Neural progenitor cell (in vitro differentiated cells): Measurements from ENCODE around the gene SPATA25. TPM values are rescaled to one million over a fixed set of nuclear protein-coding genes. Genes with fewer than 3 reads are reported as not detected.
"Not testable (repeated sequence)": the region's sequence is repeated elsewhere in the genome, so short reads cannot be mapped to it uniquely, and the experiment has no call there.

Experiments used
- DNase-seq: peaks from one replicate; pipeline ENCODE4 v3.0.0-alpha.2; 2016; ENCODE audit warnings: low spot score
- H2AFZ ChIP-seq: fragments of 200-600 bp; sonication (generic); replicated peaks from 2 replicates; pipeline ENCODE4 v1.6.1; 2016; ENCODE audit warnings: antibody characterized with exemption
- H3F3A ChIP-seq: fragments of 200-600 bp; sonication (generic); 2 replicates; pipeline ENCODE4 v1.6.1; 2016; ENCODE audit warnings: antibody characterized with exemption, low read depth
- H3K27ac ChIP-seq: fragments of 200-600 bp; sonication (generic); 2 replicates; pipeline ENCODE4 v1.5.1; 2016; ENCODE audit warnings: mild to moderate bottlenecking
- H3K27me3 ChIP-seq: fragments of 200-600 bp; sonication (generic); 2 replicates; pipeline ENCODE4 v1.6.1; 2016; ENCODE audit warnings: mild to moderate bottlenecking, moderate library complexity
- H3K36me3 ChIP-seq: fragments of 200-600 bp; sonication (generic); 2 replicates; pipeline ENCODE4 v1.5.1; 2016
- H3K4me1 ChIP-seq: fragments of 200-600 bp; sonication (generic); 2 replicates; pipeline ENCODE4 v1.6.1; 2016; ENCODE audit warnings: mixed run types
- H3K4me2 ChIP-seq: fragments of 200-600 bp; sonication (generic); 2 replicates; pipeline ENCODE4 v1.6.1; 2016
- H3K4me3 ChIP-seq: fragments of 200-600 bp; sonication (generic); 2 replicates; pipeline ENCODE4 v1.5.1; 2016
- H3K79me2 ChIP-seq: fragments of 200-600 bp; sonication (generic); 2 replicates; pipeline ENCODE4 v1.6.1; 2016; ENCODE audit warnings: low read depth
- H3K9ac ChIP-seq: fragments of 200-600 bp; sonication (generic); 2 replicates; pipeline ENCODE4 v1.6.1; 2016
- H3K9me3 ChIP-seq: fragments of 200-600 bp; sonication (generic); 2 replicates; pipeline ENCODE4 v1.5.1; 2016; ENCODE audit warnings: low read depth
- H4K20me1 ChIP-seq: fragments of 200-600 bp; sonication (generic); 2 replicates; pipeline ENCODE4 v1.6.1; 2016; ENCODE audit warnings: low read depth
- H3K27ac Mint-ChIP-seq: 3 replicates; pipeline ENCODE4 v1.8.0; 2021; ENCODE audit warnings: mixed read lengths
- H3K27me3 Mint-ChIP-seq: 2 replicates; pipeline ENCODE4 v1.8.0; 2022; ENCODE audit warnings: low read depth, mild to moderate bottlenecking, inconsistent platforms, moderate library complexity, mixed read lengths; ENCODE audit not compliant: insufficient read depth
- H3K36me3 Mint-ChIP-seq: 3 replicates; pipeline ENCODE4 v1.8.0; 2021; ENCODE audit warnings: mixed read lengths
- H3K4me1 Mint-ChIP-seq: 3 replicates; pipeline ENCODE4 v1.8.0; 2021; ENCODE audit warnings: mixed read lengths
- H3K4me3 Mint-ChIP-seq: 3 replicates; pipeline ENCODE4 v1.8.0; 2021; ENCODE audit warnings: mild to moderate bottlenecking, moderate library complexity, mixed read lengths
- H3K9me3 Mint-ChIP-seq: 3 replicates; pipeline ENCODE4 v1.8.0; 2020; ENCODE audit warnings: mixed read lengths
- EZH2 ChIP-seq: fragments of 200-600 bp; sonication (generic); IDR thresholded peaks from 2 replicates; pipeline ENCODE4 v1.6.1; 2017; ENCODE audit warnings: antibody characterized with exemption, mild to moderate bottlenecking, moderate library complexity
- EZH2phosphoT487 ChIP-seq: fragments of 200-600 bp; sonication (generic); IDR thresholded peaks from 2 replicates; pipeline ENCODE4 v1.6.1; 2017; ENCODE audit warnings: antibody characterized with exemption
- total RNA-seq: library from RNA; depleted of rRNA; stranded (reverse); fragments of >200 nt; gene quantifications from 2 replicates; pipeline ENCODE4 v1.2.3, GENCODE V29; 2015; ENCODE audit warnings: low replicate concordance
- TF ChIP-seq, protein P1 (sequence below): fragments of 200-600 bp; sonication (generic); IDR thresholded peaks from 2 replicates; pipeline ENCODE4 v1.5.1; 2017; ENCODE audit warnings: antibody characterized with exemption, mild to moderate bottlenecking

SPATA25 gene
- total RNA-seq, 1 donor from 2014 or later, result 0.54 TPM

DNA sequence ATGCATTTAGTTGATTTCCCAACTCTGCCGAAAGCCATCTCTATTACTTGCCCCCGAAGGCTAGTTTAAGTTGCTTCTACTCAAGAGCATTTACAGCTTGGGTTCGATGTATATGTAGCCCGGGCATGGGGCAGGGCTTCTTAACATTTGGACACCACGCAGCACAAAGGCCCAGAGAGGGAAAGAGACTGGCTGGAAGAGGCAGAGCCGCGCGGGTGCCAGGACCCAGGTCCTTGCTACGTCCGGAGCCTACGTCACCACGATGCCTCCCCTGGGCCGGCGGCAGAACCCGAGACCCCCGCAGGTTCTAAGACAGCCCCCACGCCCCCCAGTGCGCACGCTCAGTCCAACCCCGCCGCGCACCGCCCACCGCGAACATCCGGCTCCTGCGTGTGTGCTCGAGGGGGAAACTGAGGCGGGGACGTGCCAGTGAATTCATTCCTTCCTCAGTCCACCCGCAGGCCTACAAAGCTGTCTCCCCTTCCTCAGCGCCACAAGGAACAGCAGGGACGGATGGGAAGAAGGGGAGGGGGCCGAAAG lies 46.7 kb upstream of the SPATA25 start:
- peak overlapping the region; percentile 99 for H3K27ac Mint-ChIP-seq
- Histone ChIP-seq H4K20me1 (peaks cover 37% of the 10 kb centered on the region), H3F3A (peaks cover 47% of the 10 kb centered on the region), H3K27me3 (no peaks in the 10 kb centered on the region), H3K9ac (peak overlapping the region; percentile 100), H3K79me2 (peaks cover 53% of the 10 kb centered on the region), H3K27ac (peak overlapping the region; percentile 100), H3K9me3 (no peaks in the 10 kb centered on the region), H3K4me3 (peak overlapping the region; percentile 99), H3K4me1 (peaks cover 21% of the 10 kb centered on the region), H3K4me2 (peak overlapping the region; percentile 90), H3K36me3 (no peaks in the 10 kb centered on the region), H2AFZ (peak overlapping the region; percentile 92)
- peak; percentile 72 for DNase-seq
- H3K36me3 Mint-ChIP-seq, result peaks cover 12% of the 10 kb centered on the region
- no peak for TF ChIP-seq EZH2phosphoT487
- TF ChIP-seq, protein P1, sequence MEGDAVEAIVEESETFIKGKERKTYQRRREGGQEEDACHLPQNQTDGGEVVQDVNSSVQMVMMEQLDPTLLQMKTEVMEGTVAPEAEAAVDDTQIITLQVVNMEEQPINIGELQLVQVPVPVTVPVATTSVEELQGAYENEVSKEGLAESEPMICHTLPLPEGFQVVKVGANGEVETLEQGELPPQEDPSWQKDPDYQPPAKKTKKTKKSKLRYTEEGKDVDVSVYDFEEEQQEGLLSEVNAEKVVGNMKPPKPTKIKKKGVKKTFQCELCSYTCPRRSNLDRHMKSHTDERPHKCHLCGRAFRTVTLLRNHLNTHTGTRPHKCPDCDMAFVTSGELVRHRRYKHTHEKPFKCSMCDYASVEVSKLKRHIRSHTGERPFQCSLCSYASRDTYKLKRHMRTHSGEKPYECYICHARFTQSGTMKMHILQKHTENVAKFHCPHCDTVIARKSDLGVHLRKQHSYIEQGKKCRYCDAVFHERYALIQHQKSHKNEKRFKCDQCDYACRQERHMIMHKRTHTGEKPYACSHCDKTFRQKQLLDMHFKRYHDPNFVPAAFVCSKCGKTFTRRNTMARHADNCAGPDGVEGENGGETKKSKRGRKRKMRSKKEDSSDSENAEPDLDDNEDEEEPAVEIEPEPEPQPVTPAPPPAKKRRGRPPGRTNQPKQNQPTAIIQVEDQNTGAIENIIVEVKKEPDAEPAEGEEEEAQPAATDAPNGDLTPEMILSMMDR, result no peak
- no peak for TF ChIP-seq EZH2
- peaks cover 5% of the 10 kb centered on the region for H3K27me3 Mint-ChIP-seq
- H3K4me1 Mint-ChIP-seq, result peaks cover 29% of the 10 kb centered on the region
- peak overlapping the region; percentile 95 for H3K4me3 Mint-ChIP-seq
- no peaks in the 10 kb centered on the region for H3K9me3 Mint-ChIP-seq

GRCh38 chr20:45933266-45934045 lies 46.0 kb upstream of the SPATA25 start:
- H3K4me2 ChIP-seq, result peak overlapping the region; percentile 90
- DNase-seq, result peak; percentile 89
- no peak for TF ChIP-seq EZH2phosphoT487
- no peak for TF ChIP-seq EZH2
- TF ChIP-seq, protein P1, result peak; percentile 21
- no peaks in the 10 kb centered on the region for H3K36me3 ChIP-seq
- H3K9me3 ChIP-seq, result no peaks in the 10 kb centered on the region
- peaks cover 29% of the 10 kb centered on the region for H3K4me1 Mint-ChIP-seq
- peaks cover 53% of the 10 kb centered on the region for H3K79me2 ChIP-seq
- peaks cover 44% of the 10 kb centered on the region for H3F3A ChIP-seq
- no peak overlapping the region for H2AFZ ChIP-seq
- H3K4me3 Mint-ChIP-seq, result peak overlapping the region; percentile 95
- peaks cover 36% of the 10 kb centered on the region for H4K20me1 ChIP-seq
- peak overlapping the region; percentile 99 for H3K4me3 ChIP-seq
- H3K4me1 ChIP-seq, result peaks cover 21% of the 10 kb centered on the region
- peak overlapping the region; percentile 100 for H3K27ac ChIP-seq
- H3K9ac ChIP-seq, result peak overlapping the region; percentile 100
- no peaks in the 10 kb centered on the region for H3K9me3 Mint-ChIP-seq
- H3K36me3 Mint-ChIP-seq, result peaks cover 8% of the 10 kb centered on the region
- H3K27me3 Mint-ChIP-seq, result peaks cover 5% of the 10 kb centered on the region
- peak overlapping the region; percentile 99 for H3K27ac Mint-ChIP-seq
- no peaks in the 10 kb centered on the region for H3K27me3 ChIP-seq

GRCh38 chr20:45931680-45932079 lies 44.3 kb upstream of the SPATA25 start:
- H3K79me2 ChIP-seq, result peaks cover 39% of the 10 kb centered on the region

More at GRCh38 chr20:45931680-45932079, 44.3 kb upstream of the SPATA25 start:
- H3K27ac Mint-ChIP-seq, H3K4me3 ChIP-seq, H3K9me3 ChIP-seq, H3K36me3 ChIP-seq, H3K4me3 Mint-ChIP-seq, H2AFZ ChIP-seq, H3K9me3 Mint-ChIP-seq, H3K27me3 Mint-ChIP-seq, DNase-seq, H3K27me3 ChIP-seq, H3K9ac ChIP-seq, H3K4me2 ChIP-seq, H3K36me3 Mint-ChIP-seq, H3K27ac ChIP-seq, H3K4me1 ChIP-seq: not testable (repeated sequence)
- peaks cover 18% of the 10 kb centered on the region for H4K20me1 ChIP-seq
- peaks cover 13% of the 10 kb centered on the region for H3K4me1 Mint-ChIP-seq
- peaks cover 37% of the 10 kb centered on the region for H3F3A ChIP-seq
